SK-N-SH (cell line): ENCODE data around the gene NPIPA5. TPM values are rescaled to one million over a fixed set of nuclear protein-coding genes. Genes with fewer than 3 reads are reported as not detected.
"Not testable (repeated sequence)": the region's sequence is repeated elsewhere in the genome, so short reads cannot be mapped to it uniquely, and the experiment has no call there.

ENCODE experiments used
- CTCF ChIA-PET: fragments of 300-600, 350-600 bp; formaldehyde crosslinking; extraction: SDS; loops from one replicate; lab custom pipeline; 2021; lab: Yijun Ruan, JAX
- POLR2A ChIA-PET: fragments of 350-600 bp; sonication (Branson Sonifier 250); formaldehyde crosslinking; extraction: SDS; loops from one replicate; lab custom pipeline; 2020; ENCODE audit warnings: antibody characterized with exemption, inconsistent platforms; lab: Yijun Ruan, JAX
- DNase-seq: peaks from one replicate; pipeline ENCODE4 v3.0.0; 2012
- H2AFZ ChIP-seq: fragments of 200-600 bp; sonication (generic); 2 replicates; pipeline ENCODE4 v1.8.1; 2016; ENCODE audit warnings: antibody characterized with exemption, mild to moderate bottlenecking, low read depth
- H3F3A ChIP-seq: fragments of 200-600 bp; sonication (generic); replicated peaks from 2 replicates; pipeline ENCODE3; 2016; ENCODE audit warnings: antibody characterized with exemption, mild to moderate bottlenecking; ENCODE audit not compliant: insufficient read depth
- H3K27ac ChIP-seq, 2 experiments: fragments of 200-500 bp in 1 of 2; fragments of 200-600 bp in 1 of 2; sonication (Bioruptor generic) in 1 of 2; sonication (generic), shearing (Covaris generic) in 1 of 2; 2 replicates each; pipeline versions ENCODE4 v1.5.1 to v1.6.1; 2014 to 2016; ENCODE audit warnings: low read depth in 2 of 2, inconsistent platforms in 1 of 2, low read length in 1 of 2, mild to moderate bottlenecking in 1 of 2, mixed read lengths in 1 of 2
- H3K27me3 ChIP-seq: fragments of 200-600 bp; sonication (generic), shearing (Covaris generic); 2 replicates; pipeline ENCODE4 v1.6.1; 2016; ENCODE audit warnings: mixed run types; ENCODE audit not compliant: insufficient read depth
- H3K36me3 ChIP-seq, 2 experiments: fragments of 200-500 bp in 1 of 2; fragments of 200-600 bp in 1 of 2; sonication (Bioruptor generic) in 1 of 2; sonication (generic) in 1 of 2; replicated peaks in 1 of 2; 2 replicates each; pipeline versions ENCODE3 to v1.5.1; 2014 to 2016; ENCODE audit warnings: low read length in 1 of 2, mild to moderate bottlenecking in 1 of 2; ENCODE audit not compliant: insufficient read depth in 2 of 2, control insufficient read depth in 1 of 2
- H3K4me1 ChIP-seq, 2 experiments: fragments of 200-500 bp in 1 of 2; fragments of 200-600 bp in 1 of 2; sonication (Bioruptor generic) in 1 of 2; sonication (generic), shearing (Covaris generic) in 1 of 2; 2 replicates each; pipeline versions ENCODE4 v1.5.1 to v1.6.1; 2014 to 2016; ENCODE audit warnings: low read depth in 1 of 2, low read length in 1 of 2, mixed run types in 1 of 2; ENCODE audit not compliant: insufficient read depth in 2 of 2, control insufficient read depth in 1 of 2
- H3K4me2 ChIP-seq: fragments of 200-600 bp; sonication (generic), shearing (Covaris generic); 2 replicates; pipeline ENCODE4 v1.6.1; 2017; ENCODE audit warnings: mixed run types
- H3K4me3 ChIP-seq, 2 experiments: fragments of 200-500 bp in 1 of 2; fragments of 200-600 bp in 1 of 2; sonication (Bioruptor generic) in 1 of 2; sonication (generic), shearing (Covaris generic) in 1 of 2; 2 replicates each; pipeline versions ENCODE4 v1.5.1 to v1.8.1; 2014 to 2016; ENCODE audit warnings: low read depth in 2 of 2, inconsistent platforms in 1 of 2, low read length in 1 of 2, mild to moderate bottlenecking in 1 of 2, mixed read lengths in 1 of 2, moderate library complexity in 1 of 2
- H3K79me2 ChIP-seq: fragments of 200-600 bp; sonication (generic); 2 replicates; pipeline ENCODE4 v1.8.1; 2017; ENCODE audit warnings: mild to moderate bottlenecking; ENCODE audit not compliant: insufficient read depth
- H3K9ac ChIP-seq: fragments of 200-600 bp; sonication (generic); 2 replicates; pipeline ENCODE4 v1.6.1; 2017; ENCODE audit warnings: mixed run types
- H3K9me2 ChIP-seq: fragments of 200-600 bp; sonication (generic); 2 replicates; pipeline ENCODE4 v1.6.1; 2017; ENCODE audit warnings: mixed run types
- H3K9me3 ChIP-seq: fragments of 200-600 bp; sonication (generic); 2 replicates; pipeline ENCODE4 v1.6.1; 2017; ENCODE audit warnings: mixed run types, mild to moderate bottlenecking, moderate library complexity
- H4K20me1 ChIP-seq: fragments of 200-600 bp; sonication (generic); 2 replicates; pipeline ENCODE4 v1.6.1; 2017; ENCODE audit warnings: mild to moderate bottlenecking, mixed run types; ENCODE audit not compliant: insufficient read depth
- whole genome bisulfite sequencing: methylation state at CpG from one replicate; pipeline ENCODE4 v1.1.6; 2017; ENCODE audit warnings: low lambda C conversion rate; 5-methylcytosine and 5-hydroxymethylcytosine counted together
- polyA plus RNA-seq, 3 experiments: library from polyadenylated mRNA; depleted of rRNA; stranded (reverse); fragments of >200 nt; gene quantifications; 2 replicates each; pipeline ENCODE4 v1.2.3, GENCODE V29; 2012

The NPIPA5 gene
- polyA plus RNA-seq, 1 of the 3 experiments (the other 2 are of a cell fraction) = 0.46 TPM

DNA sequence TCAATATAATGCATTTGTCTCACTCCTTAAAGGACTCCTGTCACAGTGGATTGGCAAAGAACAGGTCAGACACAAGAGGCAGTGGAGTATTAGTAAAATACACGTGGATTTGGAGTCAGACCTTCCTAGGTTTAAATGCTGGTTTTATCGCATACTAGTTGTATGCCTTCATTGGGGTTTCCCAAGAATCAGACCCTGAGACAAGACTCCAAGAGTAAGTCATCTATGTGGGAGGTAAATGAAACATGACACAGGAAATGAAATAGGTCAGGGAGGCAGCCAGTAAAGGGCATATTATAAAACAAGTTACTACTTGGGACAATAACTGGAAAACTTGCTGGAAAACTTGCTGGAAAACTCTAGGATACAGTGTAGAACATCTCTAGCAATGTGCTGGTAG is 56.9 kb downstream of the NPIPA5 start:
- H3K4me1 ChIP-seq, POLR2A ChIA-PET, CTCF ChIA-PET, H3F3A ChIP-seq, DNase-seq, H2AFZ ChIP-seq, H3K79me2 ChIP-seq, H4K20me1 ChIP-seq, H3K9ac ChIP-seq, H3K9me2 ChIP-seq, H3K4me2 ChIP-seq, H3K36me3 ChIP-seq, H3K27ac ChIP-seq, H3K27me3 ChIP-seq, H3K4me3 ChIP-seq, H3K9me3 ChIP-seq: not testable (repeated sequence)
- 43% methylated on average over 2 of the region's 2 CpGs for WGBS

DNA sequence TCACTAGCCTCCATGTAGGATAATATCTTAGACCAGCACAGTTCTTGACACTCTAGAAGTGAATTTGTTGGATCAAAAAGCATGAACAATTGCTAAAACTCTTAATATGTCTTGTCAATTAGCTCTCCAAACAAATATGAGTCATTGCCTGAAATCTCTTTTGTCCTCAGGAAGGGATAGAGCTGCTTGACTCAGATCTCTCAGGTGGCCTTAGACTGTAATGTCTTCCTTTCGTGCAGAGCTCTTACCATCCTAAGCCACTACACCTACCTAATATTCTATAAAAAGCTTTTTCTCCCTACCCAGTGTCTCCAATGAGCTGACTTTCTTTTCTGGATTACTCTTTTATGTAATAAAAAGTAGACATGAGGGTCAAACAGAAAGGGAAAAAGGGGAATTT is 63.5 kb downstream of the NPIPA5 start:
- H3K27ac ChIP-seq, H3K9me3 ChIP-seq, H3K36me3 ChIP-seq, POLR2A ChIA-PET, CTCF ChIA-PET, H3K79me2 ChIP-seq, H4K20me1 ChIP-seq, H3K4me3 ChIP-seq, H3K4me1 ChIP-seq, H3K4me2 ChIP-seq, H3K9ac ChIP-seq, H3K9me2 ChIP-seq, H2AFZ ChIP-seq, H3F3A ChIP-seq, DNase-seq, H3K27me3 ChIP-seq: not testable (repeated sequence)
- WGBS = 35% methylated on average over 1 of the region's 1 CpG

Other genes with a start within 250 kb of the NPIPA5 start
- 0.43 and 0.57 TPM in 2 replicates for gene MPV17L, start 17.5 kb upstream of the NPIPA5 start, polyA plus RNA-seq (2012; rRNA removed)
- 33.9 and 41.4 TPM in 2 replicates for gene BMERB1, start 56.3 kb upstream of the NPIPA5 start, polyA plus RNA-seq (2012; rRNA removed)